Skeletal muscle cell (primary cell): ENCODE data around the gene TRIO.
A peak's percentile ranks its signal among the peaks of the same experiment; 100 is the strongest.

Experiments
- DNase-seq: peaks from one replicate; pipeline ENCODE4 v3.0.0-alpha.2; 2010; ENCODE audit warnings: low read depth
- H3K4me3 ChIP-seq: 2 replicates; pipeline ENCODE4 v1.5.1; 2011; ENCODE audit warnings: low read depth, mild to moderate bottlenecking, control low read depth, low read length, moderate library complexity

Gene TRIO

DNA sequence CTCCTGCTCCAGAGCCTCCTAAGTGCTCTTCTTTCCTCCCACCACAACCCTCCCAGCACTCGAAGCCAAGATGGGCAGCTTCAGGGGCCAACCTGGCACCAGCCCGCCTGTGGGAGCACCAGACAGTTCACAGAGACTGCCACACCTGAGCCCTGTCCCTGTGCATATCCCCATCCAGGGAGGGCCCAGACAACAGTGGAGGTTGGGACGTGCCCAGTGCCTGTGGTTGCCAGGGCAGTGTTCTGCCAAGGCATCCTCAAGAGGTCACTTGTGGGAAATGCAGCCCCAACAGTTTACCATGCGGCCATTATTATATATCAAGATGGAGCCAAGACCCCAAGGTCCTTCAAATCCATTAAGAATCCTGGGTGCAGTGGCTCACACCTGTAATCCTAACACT lies 23.0 kb upstream of the TRIO start:
- no peak overlapping the region for H3K4me3 ChIP-seq
- no peak for DNase-seq

DNA sequence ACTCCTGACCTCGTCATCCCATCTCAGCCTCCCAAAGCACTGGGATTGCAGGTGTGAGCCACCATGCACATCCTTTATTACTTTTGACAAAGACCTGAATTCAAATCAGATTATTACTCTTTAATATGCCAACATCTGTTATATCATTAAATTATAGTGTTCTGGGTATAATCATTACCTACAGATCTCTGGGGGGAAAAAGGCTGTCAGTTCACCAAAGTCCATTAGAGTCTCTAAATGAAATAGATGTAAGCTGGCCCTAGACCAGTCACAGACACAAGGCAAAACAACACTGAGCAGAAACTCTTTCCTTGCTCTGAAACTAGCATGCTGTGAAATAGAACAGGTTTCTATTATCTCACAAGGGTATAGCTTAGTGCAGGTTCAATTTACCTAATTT lies 21.6 kb upstream of the TRIO start:
- no peak overlapping the region for H3K4me3 ChIP-seq
- no peak for DNase-seq

DNA sequence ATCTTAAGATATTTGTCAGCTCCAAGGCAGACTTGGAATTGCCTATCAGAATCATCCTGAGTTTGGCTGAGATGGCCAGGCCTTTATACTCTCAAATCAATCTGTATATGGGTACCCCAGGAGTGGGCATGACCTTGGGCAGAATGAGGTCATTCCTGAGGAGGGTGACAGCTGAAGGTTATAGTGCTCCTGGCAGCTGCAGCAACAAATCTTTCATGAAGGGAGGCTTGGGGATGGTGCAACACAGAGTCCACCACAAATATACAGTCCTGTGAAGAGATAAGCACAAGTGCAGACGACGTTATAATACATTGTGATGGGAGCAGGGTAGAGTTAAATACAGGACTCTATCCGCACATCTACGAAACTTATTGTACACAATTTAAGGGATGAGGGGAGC lies 21.1 kb upstream of the TRIO start:
- no peak for DNase-seq

DNA sequence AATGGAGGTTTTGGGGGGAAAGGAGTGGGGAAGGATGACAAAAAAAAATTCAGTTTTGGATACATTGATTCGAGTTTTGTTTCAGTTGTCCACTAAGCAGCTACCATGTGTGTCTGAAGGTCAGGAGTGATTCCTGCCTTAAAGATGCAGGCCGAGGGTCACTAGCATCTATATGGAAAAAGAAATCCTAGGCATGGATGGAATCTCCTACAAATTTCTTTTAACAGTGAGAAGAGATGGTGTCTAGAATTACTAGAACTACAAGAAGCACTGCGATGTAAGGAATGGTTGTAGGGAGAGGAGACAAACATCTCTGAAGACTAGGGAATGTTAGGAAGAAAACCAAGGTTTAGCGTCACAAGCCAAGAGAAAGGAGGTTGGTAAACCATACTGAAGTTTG lies 19.6 kb upstream of the TRIO start:
- H3K4me3 ChIP-seq: no peak overlapping the region
- DNase-seq: no peak

More for the DNA sequence above, 21.1 kb upstream of the TRIO start:
- H3K4me3 ChIP-seq: no peak overlapping the region

DNA sequence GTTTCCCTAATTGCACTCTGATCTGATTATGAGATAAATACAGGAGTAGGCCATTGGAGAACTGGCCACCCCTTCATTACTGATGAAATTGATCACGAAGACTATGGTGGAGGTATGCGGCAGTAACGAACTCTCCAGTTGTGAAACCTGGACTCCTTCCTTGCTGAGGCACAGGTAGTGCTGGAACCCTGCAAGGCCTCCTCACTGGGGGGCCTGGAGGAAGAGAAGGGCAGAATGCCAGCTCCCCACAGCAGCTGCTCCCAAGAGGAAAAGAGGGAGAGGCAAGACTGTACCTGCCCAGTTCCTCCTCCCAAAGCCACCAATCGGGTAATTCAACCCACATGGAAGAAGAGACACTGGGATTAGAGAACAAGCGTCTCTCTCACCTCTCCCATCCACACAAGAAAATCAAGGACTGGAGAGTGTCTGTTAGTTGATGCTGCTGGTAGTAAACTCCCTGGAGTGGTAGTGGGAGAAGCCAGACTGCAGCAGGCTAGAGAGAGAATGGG lies 19.1 kb upstream of the TRIO start:
- no peak for DNase-seq
- no peak overlapping the region for H3K4me3 ChIP-seq

DNA sequence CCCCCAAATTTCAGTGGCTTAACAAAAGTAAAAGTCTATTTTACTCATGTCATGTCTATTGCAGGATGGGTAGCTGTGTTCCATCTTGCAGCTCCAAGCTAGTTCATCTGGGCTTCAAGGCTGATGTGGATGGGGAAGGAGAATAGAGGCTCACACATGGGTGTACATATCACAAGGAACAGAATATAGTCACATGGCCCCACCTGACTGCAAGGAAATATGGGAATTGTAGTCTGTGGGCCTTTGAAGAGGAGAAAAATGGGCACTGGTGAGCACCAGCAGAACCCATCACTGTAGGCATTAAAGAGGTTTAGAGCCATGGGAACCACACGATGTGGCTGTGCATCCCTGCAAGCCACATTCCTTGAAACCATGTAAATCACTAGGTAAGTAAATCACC lies 17.9 kb upstream of the TRIO start:
- DNase-seq: no peak
- no peak overlapping the region for H3K4me3 ChIP-seq

DNA sequence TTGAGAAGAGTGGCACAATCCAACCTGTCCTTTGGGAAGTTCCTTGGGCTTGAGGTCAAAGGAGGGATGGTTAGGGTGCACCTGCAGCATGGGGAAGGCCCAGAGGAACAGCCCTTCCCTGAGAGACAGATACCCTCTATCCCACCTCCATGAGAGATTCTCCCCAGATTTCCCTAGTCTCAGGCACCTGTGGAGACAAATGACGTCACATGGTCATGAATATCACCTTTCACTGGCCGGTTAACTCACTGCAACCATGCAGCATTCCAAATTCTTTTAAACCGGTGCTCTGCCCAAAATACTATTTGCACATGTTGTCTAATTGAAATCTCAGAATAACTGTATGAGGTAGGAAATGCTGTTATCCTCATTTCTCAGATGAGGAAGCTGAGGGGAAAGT lies 15.6 kb upstream of the TRIO start:
- no peak for DNase-seq
- H3K4me3 ChIP-seq: no peak overlapping the region

DNA sequence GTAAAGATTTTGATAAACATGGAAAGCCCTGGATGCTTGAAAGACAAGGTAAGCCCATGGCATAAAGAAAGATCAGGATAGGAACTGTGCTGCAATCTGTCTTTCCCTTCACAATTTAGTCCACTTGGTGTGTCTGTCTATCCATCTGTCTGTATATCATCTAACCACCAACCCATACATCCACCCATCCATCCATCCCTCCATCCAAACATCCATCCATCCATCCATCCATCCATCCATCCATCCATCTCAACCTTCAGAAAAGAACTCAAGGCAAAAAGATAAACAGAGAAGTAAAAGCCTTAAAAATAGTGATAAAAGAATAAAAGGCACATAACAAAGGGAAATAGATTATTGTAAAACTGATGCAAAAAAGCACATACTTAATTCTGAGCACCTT lies 15.1 kb upstream of the TRIO start:
- DNase-seq: no peak
- H3K4me3 ChIP-seq: no peak overlapping the region

DNA sequence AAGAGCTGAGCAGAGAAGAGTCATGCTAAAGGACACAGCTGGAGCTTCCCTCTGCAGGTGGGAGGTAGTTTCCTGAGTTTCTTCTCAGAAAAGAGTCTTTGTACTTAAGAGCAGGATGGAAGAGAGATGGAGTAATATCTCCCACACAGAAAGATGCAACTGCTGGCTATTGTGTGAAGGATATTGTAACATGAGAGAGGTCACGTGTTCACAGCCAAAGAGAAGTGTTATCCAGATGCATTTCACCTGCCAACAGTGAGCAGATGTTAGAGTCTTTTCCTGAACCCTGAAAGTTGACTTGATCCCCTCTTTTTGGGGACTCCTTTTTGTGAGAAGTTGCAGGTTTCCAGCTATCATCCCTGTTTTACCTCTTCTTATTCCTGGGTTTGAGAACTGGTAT lies 14.0 kb upstream of the TRIO start:
- DNase-seq: no peak
- H3K4me3 ChIP-seq: no peak overlapping the region

DNA sequence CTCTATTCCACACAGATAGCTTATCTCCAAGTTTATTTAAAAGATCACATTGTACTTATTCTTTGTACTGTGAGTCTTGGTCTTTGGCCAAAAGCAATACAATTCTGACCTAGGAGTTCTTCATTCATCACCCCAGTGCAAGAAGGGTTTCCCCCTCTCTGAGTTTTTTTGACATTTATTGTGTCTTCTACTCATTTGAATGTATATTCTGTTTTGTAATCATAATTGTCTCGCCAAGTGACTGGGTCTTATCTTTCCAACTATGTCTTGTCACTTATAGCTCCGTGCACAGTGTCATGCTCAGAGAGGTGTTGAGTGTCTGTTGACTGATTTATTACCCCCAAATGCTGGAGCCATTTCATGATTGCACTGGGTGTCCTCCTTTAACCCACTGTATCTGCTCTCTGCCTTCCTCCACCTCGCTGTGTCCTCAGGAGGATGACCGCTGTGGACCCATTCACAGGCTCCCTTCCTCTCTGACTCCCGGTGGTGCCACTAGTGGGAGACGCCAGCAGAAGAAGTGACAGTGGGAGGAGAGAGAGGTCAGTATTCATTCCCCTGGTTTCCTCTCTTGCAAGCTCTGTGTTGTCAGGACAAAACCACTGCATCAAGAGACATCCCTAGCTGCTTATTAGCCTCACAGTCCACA lies 11.2 kb upstream of the TRIO start:
- H3K4me3 ChIP-seq: no peak overlapping the region
- no peak for DNase-seq

DNA sequence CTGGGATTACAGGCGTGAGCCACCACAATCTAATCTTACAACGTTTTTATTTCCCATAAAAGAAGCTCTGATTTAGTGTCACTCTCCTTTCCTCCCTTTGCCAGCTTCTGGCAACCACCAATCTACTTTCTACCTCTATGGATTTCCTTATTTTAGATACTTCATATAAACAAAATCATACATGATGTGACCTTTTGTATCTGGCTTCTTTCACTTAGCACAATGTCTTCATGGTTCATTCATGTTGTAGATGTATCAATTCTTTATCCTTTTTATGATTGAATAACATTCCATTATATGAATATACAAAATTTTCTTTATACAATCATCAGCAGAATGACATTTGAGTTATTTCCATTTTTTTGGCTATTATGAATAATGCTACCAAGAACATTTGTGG lies 9.7 kb upstream of the TRIO start:
- H3K4me3 ChIP-seq: no peak overlapping the region
- no peak for DNase-seq

DNA sequence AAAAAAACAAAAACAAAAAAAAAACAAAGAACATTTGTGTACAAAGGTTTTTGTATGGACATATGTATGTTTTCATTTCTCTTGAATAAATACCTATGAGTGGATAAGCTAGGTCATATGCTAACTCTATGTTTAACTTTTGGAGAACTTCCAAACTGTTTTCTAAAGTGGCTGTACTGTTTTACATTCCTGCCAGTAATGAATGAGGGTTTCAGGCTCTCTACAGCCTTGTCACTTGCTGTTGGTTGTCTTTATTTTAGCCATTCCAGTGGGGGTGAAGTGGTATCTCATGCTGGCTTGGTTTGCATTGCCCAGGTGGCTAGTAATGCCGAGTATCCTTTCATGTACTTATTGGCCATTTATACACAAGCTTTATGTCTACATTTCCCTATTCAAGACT lies 9.1 kb upstream of the TRIO start:
- DNase-seq: no peak
- no peak overlapping the region for H3K4me3 ChIP-seq

DNA sequence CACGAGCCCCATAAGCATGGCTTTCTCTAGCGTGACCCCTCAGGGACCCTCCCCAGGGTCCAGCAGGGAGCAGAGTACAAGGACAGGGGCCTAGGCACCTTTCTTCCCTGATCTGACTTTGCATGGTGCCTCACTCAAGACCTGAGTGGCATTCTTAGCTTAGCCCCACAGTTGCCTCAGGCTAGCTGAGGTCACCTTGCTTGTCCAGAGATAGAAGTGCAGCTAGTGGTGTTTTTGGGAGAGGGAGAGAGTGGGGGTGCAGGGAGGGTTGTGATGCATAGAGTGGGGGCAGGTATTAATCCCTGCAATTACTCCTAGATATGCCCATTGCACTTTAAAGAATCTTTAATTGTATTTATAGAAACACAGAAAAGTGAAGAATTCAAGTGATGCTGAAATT lies 8.4 kb upstream of the TRIO start:
- no peak overlapping the region for H3K4me3 ChIP-seq
- DNase-seq: no peak

DNA sequence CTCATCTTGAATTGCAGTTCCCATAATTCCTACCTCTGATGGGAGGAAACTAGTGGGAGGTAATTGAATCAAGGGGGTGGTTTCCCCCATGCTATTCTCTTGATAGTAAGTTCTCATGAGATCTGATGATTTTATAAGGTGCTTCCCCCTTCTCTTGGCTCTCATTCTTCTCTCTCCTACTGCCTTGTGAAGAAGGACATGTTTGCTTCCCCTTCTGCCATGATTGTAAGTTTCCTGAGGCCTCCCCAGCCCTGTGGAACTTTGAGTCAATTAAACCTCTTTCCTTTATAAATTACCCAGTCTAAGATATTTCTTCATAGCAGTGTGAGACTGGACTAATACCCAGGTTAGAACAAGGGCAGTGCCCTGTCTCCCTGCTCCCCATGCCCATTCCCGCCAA lies 7.5 kb upstream of the TRIO start:
- no peak for DNase-seq
- H3K4me3 ChIP-seq: no peak overlapping the region

DNA sequence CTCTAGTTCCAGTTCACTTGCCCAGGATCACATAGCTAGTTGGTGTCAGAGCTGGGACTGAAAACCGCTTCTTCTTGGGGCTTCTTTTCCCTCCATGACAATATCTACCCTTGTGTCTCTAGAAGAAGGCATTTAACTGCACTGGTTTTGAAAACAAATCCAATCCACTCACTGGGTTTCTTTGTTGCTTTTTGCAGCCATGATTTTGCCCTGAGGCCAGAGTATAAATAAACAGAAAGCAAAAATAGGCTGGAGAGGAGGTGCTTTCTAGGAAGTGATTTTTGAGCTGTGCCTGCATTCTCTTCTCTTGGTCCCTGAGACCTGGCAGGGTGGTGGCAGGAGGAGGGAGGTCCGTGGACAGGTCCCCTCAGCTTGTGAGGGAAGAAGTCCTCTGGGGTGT lies 6.9 kb upstream of the TRIO start:
- H3K4me3 ChIP-seq: no peak overlapping the region
- no peak for DNase-seq

DNA sequence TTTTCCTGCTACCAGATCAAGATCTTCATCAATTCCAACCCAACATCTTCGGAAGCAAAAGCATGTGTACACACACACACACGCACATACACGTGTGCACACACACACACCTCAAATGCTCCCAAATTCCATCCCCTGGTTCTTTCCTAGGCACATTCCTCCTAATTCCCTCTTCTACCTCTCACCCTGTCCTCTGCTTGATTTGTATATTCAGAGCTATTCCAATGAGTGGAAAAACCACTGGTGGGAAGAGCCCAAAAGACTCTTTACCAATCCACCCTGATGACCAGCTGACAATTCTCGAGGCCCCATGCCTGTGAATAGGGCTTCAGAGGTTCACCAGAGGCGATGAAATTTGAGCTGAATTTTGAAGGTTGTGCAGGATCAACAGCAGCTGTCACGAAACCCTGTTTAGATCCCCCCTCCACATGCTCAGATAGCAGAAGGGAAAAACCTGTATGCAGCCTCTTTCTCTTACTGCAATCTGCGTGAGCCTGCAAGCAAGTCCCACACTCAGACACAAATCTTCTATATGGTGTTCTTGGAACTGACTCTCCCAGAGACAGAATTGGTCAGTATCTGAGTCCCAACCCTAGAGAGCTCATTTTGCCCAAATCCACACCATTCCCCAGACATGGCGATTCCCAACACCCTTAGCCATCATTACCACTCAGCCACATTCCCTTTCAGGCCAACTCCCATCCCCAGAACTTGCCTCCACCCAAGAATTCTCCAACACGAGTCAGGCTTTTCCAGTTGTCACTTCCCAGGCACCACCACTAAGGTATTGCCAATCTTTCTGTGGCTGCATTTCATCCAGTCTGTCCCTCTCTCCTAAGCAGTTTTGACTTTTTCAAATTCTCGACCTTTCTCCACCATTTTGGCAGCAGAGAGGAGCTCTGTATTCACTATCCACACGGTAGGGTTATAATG lies 4.3 kb upstream of the TRIO start:
- H3K4me3 ChIP-seq: no peak overlapping the region
- DNase-seq: no peak

DNA sequence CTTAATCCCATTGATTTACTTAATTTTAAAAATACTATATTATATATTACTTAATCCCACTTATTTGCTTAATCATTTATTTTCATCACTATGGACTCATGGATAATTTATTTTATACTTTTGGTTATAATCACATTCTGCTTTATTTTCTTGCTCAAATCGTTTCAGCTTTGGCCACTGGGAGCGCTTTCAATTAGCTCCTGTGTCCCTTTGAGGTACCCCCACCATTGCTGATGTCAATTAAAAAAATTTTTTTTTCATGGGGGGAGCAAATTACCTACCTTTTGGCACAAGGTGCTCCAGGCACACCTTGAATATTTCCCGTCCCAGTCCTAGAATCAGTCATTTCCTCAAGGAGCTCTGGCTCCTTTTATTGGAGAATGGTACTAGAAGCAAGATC lies 1.4 kb upstream of the TRIO start:
- no peak overlapping the region for H3K4me3 ChIP-seq
- DNase-seq: no peak

DNA sequence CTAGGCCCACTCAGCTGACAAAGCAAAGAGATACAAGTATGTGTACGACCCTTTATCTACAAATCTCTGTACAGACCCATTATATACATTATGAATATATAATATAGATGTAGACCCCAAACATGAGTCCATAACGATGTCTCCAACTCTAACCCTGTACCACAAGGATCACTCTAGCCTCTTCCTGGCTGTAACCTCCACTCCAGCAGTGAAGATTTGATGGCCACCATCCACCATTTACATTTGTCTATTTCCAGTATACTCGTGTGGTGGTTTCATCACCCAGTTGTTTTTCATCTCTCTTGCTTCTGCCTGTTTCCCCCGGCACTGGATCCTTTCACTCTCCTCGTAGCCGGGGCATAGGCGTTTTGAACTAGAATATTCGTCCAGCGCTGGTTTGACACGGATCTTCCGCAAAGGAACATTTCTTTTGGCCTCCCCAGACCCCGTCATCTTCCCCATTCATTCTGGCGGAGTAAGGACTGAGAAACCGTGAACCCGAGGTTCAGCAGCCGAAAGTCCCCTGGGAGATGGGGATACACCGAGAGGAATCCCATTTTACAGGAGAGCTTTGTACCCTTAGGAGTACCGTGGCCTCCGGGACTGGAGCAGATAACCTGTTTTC lies 828 bp upstream of the TRIO start:
- peak overlapping the region; percentile 70 for H3K4me3 ChIP-seq
- no peak for DNase-seq

DNA sequence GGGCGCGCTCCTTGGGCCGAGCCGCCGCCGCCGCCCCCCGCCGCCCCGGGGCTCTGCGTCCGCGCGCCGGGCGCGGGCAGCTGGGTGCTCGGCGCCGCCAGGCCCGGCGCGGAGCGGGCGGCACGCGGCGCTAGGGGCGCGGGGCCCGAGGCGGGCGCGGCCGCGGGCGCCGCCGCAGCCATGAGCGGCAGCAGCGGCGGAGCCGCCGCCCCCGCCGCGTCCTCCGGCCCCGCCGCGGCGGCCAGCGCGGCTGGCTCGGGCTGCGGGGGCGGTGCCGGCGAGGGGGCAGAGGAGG lies 351 bp downstream of the TRIO start:
- H3K4me3 ChIP-seq: peak overlapping the region; percentile 97
- no peak for DNase-seq

DNA sequence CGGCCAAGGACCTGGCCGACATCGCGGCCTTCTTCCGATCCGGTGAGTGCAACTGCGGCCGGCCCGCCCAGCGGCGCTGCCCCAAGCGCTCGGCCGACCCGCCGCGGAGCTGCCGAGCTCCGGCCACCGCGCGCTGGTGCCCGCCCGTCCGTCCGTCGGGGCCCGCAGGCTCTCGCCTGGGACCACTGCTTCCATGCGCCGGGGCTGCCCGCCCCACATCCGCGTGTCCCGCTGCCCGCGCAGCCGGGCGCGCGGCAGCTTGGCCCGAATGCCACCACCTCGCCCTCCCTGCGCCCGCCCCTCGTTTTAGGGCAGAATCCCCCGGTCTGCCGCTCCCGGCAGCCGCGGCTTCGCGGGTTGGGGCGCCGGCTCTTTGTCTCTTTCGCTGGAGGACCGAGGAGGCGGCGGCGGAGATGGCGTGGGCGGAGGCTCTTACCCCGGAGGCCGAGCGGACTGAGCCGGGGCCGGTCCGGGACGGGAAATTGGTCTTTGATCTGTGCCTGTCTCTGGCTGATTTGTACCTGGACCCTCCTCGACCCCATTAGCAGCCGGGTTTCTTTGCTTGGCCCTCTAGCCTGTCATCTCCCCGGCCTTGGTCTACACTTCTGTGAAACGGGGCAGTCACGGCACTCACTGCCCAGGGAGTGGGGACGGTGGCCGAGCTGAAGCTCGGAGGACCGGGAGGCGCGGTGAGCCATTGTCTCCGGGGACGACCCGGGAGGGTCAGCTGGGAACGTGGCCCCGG lies 871 bp downstream of the TRIO start:
- peak overlapping the region; percentile 97 for H3K4me3 ChIP-seq
- DNase-seq: no peak
